GM19240 (cell line): ENCODE measurements around the gene TNNI3K.
"Not testable (repeated sequence)": the region's sequence is repeated elsewhere in the genome, so short reads cannot be mapped to it uniquely, and the experiment has no call there.

Experiments used
- DNase-seq: peaks from one replicate; pipeline ENCODE4 v3.0.0; 2011; ENCODE audit warnings: low spot score; ENCODE audit not compliant: insufficient read length

The TNNI3K gene

GRCh38 chr1:74235153-74235552 lies at the start of gene TNNI3K:
Gene TNNI3K, plus strand, starts transcription at chr1:74235387. Its CDS starts 65 bp downstream, at chr1:74235452.
- no peak for DNase-seq

- DNase-seq = no peak
Measured at GRCh38 chr1:74193908-74194307, 41.3 kb upstream of the TNNI3K start.

GRCh38 chr1:74195339-74195738 lies 39.8 kb upstream of the TNNI3K start:
- DNase-seq = no peak

GRCh38 chr1:74197255-74197654 lies 37.9 kb upstream of the TNNI3K start:
- DNase-seq = no peak

GRCh38 chr1:74197657-74198552 lies 37.3 kb upstream of the TNNI3K start, which contains the start of the genes FPGT and LRRIQ3:
Gene FPGT, plus strand, starts transcription at chr1:74198242. Its CDS starts 37 bp downstream, at chr1:74198279.
Gene LRRIQ3, minus strand, starts transcription at chr1:74198176. Its CDS starts 14,492 bp downstream, at chr1:74183684.
- DNase-seq = peak; percentile 79

GRCh38 chr1:74199504-74199903 lies 35.7 kb upstream of the TNNI3K start:
- no peak for DNase-seq

- DNase-seq = no peak
Measured at GRCh38 chr1:74205266-74205665, 29.9 kb upstream of the TNNI3K start.

- no peak for DNase-seq
Measured at GRCh38 chr1:74215229-74215628, 20.0 kb upstream of the TNNI3K start.

- no peak for DNase-seq
Measured at GRCh38 chr1:74222701-74223100, 12.5 kb upstream of the TNNI3K start.

GRCh38 chr1:74223453-74223852 lies 11.7 kb upstream of the TNNI3K start:
- no peak for DNase-seq

GRCh38 chr1:74236440-74236839 lies 1.3 kb downstream of the TNNI3K start:
- no peak for DNase-seq

GRCh38 chr1:74237035-74237434 lies 1.8 kb downstream of the TNNI3K start:
- no peak for DNase-seq

- no peak for DNase-seq
Measured at GRCh38 chr1:74237787-74238186, 2.6 kb downstream of the TNNI3K start.

GRCh38 chr1:74245168-74245772 lies 10.1 kb downstream of the TNNI3K start:
- DNase-seq = no peak

- no peak for DNase-seq
Measured at GRCh38 chr1:74246315-74246714, 11.1 kb downstream of the TNNI3K start.

GRCh38 chr1:74247881-74248528 lies 12.8 kb downstream of the TNNI3K start:
- DNase-seq = no peak

GRCh38 chr1:74253243-74253824 lies 18.1 kb downstream of the TNNI3K start:
- DNase-seq = not testable (repeated sequence)

GRCh38 chr1:74266001-74266400 lies 30.8 kb downstream of the TNNI3K start:
- no peak for DNase-seq

- no peak for DNase-seq
Measured at GRCh38 chr1:74271503-74271902, 36.3 kb downstream of the TNNI3K start.

- DNase-seq = no peak
Measured at GRCh38 chr1:74280642-74281396, 45.6 kb downstream of the TNNI3K start.

- no peak for DNase-seq
Measured at GRCh38 chr1:74286414-74286813, 51.2 kb downstream of the TNNI3K start.
